Smooth muscle cell of the brain vasculature (primary cell): Measurements from ENCODE around the gene RELT.

Experiments used
- DNase-seq: peaks from one replicate; pipeline ENCODE4 v3.0.0-alpha.2; 2012; ENCODE audit warnings: low read depth, low spot score

Gene RELT

GRCh38 chr11:73392108-73393010, 16.2 kb downstream of the RELT start:
- DNase-seq: no peak

GRCh38 chr11:73393011-73393380, 16.8 kb downstream of the RELT start:
- DNase-seq: no peak

GRCh38 chr11:73393479-73394415, 17.5 kb downstream of the RELT start:
- peak; percentile 57 for DNase-seq

- no peak for DNase-seq
These were observed 18.5 kb downstream of the RELT start for GRCh38 chr11:73394416-73395296.

GRCh38 chr11:73395297-73396208, 19.4 kb downstream of the RELT start:
- no peak for DNase-seq

GRCh38 chr11:73396251-73396930, 20.2 kb downstream of the RELT start:
- no peak for DNase-seq

GRCh38 chr11:73396985-73397384, 20.8 kb downstream of the RELT start:
- DNase-seq: no peak

- no peak for DNase-seq
These were observed 21.4 kb downstream of the RELT start for GRCh38 chr11:73397468-73398131.

GRCh38 chr11:73398132-73398526, 21.9 kb downstream of the RELT start:
- no peak for DNase-seq

- no peak for DNase-seq
These were observed 22.5 kb downstream of the RELT start for GRCh38 chr11:73398721-73399120.

- no peak for DNase-seq
These were observed 23.0 kb downstream of the RELT start for GRCh38 chr11:73399159-73399590.

- no peak for DNase-seq
These were observed 23.4 kb downstream of the RELT start for GRCh38 chr11:73399636-73400035.

- DNase-seq: no peak
These were observed 24.1 kb downstream of the RELT start for GRCh38 chr11:73400293-73400692.

GRCh38 chr11:73401217-73401923, 25.2 kb downstream of the RELT start:
- DNase-seq: no peak

GRCh38 chr11:73401924-73402833, 26.0 kb downstream of the RELT start:
- DNase-seq: no peak

- DNase-seq: no peak
These were observed 26.6 kb downstream of the RELT start for GRCh38 chr11:73402834-73403185.

GRCh38 chr11:73403541-73403940, 27.3 kb downstream of the RELT start:
- no peak for DNase-seq

- no peak for DNase-seq
These were observed 27.8 kb downstream of the RELT start for GRCh38 chr11:73404048-73404447.
